GM19397 (cell line): ENCODE data around the gene CSTB.

ENCODE experiments used
- ATAC-seq: cut with Tn5 transposase; IDR thresholded peaks from one replicate; pipeline ENCODE4 v1.9.1; 2021; ENCODE audit warnings: mild to moderate bottlenecking, moderate library complexity; ENCODE audit not compliant: unreplicated experiment

CSTB gene

DNA sequence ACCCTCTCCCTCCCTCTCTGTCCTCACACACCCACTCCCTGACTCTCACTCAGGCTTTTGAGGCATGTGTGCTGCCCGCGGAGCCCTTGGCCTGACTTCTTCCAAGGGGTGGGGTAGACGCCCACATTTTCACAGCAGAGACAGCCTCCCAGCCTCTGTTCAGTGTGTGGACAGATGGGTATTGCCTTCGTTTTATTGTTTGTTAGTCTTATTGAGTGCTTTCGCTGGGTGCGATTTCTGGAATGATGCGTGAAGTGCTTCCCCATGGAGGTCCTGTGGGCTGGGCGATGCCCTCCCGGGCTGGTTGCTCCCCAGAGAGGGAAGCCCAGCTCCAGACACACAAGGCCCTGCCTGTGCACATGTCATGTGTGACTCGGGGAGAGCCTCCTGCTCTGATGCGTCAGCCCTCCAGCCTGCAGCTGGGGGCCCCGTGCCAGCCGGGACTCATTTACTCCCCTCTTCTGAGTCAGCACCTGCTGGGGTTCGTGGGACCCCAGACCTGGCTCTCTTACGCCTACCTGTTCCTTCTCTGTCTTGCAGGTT, 42.5 kb downstream of the CSTB start:
- no peak for ATAC-seq

DNA sequence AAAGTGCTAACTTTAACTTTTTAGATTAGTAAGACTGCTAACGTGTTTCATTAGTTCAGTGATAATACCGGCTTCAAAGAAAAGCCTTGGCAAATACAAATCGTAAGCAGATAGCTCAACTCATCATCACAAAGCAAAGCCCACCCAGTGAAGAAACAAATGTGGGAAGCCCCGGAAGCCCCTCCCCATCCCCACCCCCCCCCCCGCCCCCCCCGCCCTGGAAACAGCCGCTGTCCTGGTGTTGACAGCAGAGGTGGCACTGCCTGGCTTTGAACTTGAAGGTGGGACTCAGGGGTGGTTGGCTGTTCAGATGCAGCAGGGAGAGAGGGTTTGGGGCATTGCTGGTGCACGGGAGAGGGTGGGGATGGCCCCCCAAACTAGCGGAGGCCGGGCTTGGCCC, 43.0 kb downstream of the CSTB start:
- no peak for ATAC-seq

DNA sequence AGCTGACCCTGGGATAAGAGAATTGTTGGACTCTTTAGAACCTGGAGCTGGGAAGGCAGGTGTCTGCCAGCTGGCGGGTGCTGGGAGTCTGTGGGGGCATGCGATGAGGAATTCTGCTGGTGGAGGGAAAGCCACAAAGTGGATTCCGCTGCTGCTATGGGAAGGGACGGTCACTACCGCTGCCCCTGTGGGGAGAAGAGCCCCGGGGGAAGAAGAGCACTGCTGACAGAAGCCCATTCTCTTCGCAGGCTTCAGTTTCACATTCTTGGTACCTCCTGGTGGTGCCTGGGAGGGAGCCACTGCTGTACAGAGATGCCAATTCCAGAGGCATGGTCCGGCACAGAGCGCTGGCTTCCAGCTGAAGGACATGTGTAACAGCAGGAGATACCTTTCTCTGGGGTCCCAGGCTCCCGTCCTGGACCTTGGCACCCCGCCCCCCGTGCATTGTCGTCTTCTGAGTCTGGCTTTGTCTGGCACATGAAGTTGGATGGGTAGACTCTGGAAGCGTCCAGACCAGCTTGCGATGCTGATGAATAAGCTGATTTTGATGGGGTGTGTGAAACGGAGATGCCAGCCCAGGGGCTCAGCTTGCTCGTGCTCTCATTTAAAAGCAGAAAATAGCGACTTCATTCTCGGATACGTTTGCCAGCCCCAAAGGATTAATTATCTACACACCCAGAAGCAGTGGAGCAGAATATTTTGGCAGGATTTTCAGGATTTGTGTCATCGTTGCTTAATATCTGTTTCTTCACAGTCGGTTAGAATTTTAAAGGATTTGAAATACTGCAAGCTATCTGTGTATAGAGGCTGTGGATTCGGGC, 44.0 kb downstream of the CSTB start:
- ATAC-seq, result no peak

DNA sequence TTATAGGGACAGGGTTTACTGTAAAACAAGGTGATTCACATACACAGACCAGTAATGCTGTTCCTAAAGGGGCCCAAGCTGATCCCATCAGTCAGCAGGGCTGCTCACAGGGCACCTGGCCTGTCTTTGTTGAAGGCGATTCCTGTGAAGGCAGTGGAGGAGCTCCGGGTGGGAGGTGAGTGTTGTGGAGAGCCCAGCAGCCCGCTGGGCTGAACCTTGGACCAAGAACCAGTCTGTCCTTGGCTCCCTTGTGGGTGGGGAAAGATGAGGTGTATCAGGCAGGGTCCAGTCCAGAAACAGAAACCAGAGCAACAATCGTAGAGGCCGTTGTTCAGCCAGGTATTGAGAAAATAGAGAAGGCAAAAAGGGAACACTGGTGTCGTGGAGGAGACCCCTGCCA, 44.6 kb downstream of the CSTB start:
- ATAC-seq, result no peak

GRCh38 chr21:43728467-43729390, 47.4 kb downstream of the CSTB start:
- ATAC-seq, result peak; percentile 69

DNA sequence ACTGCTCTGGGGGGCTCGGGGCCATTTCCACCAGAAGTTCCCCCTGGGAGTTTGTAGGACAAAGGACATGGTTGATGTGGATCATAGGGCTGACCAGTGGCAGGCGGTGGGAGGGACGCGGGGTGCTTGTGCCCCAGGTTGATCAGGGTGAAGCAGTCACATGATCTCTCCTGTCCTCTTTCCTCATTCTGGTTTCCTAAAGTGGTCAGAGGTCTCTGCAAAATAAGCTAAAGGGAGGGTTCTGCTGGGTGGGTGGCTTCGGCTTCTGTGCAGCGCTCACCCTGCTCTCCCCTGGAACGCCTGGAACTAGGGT, 48.0 kb downstream of the CSTB start:
- peak; percentile 9 for ATAC-seq

- ATAC-seq, result no peak
Measured at GRCh38 chr21:43727519-43728153, 48.5 kb downstream of the CSTB start.

DNA sequence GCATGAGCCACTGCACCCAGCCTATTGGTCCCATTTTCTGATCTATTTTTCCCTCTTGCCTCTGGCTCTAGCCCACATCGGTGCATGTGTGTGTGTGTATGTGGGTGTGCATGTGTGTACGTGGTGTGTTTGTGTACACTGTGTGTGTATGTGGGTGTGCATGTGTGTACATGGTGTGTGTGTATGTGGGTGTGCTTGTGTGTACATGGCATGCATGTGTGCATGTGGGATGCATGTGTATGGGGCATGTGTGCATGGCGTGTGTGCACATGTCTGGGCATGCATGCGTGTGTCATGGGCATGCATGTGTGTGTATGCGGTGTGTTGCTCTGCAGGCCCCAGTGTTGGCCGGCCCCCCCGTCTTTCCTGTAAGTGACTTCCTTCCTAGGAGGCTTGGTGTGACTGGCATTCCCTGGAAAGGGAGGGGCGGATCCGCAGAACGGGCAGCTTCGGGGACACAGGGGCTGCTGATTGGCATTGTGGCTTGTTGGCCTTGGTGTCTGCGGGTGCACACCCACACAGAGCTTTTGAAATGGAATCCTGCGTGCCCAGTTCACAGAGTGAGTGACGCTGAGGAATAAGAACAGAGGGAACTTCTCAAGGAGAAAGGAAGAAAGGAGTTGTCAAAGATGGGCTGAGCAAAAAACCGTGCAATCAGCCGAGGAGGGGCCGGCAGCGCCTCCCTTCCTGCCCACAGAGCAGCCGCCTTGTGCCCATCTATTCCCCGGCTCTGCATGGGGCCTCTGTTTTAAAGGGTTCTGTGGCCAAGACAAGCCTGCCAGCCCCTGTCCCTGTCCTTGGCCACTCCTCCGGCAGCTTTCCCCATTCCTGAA, 49.2 kb downstream of the CSTB start:
- ATAC-seq, result no peak
